Measurements from ENCODE around the gene SYNE1.
"Not testable (repeated sequence)": the region's sequence is repeated elsewhere in the genome, so short reads cannot be mapped to it uniquely, and the experiment has no call there.

Gene SYNE1

GRCh38 chr6:152490971-152491378 lies 146.2 kb downstream of the SYNE1 start:
- not testable (repeated sequence) for DNase-seq (ENCODE audit: low spot score)

- no peak for DNase-seq (ENCODE audit: low spot score)
Measured at GRCh38 chr6:152484806-152485205, 152.4 kb downstream of the SYNE1 start.

GRCh38 chr6:152482289-152482688 lies 154.9 kb downstream of the SYNE1 start:
- DNase-seq (ENCODE audit: low spot score): no peak

GRCh38 chr6:152478377-152479010 lies 158.7 kb downstream of the SYNE1 start:
- no peak for DNase-seq (ENCODE audit: low spot score)

GRCh38 chr6:152474354-152474753 lies 162.8 kb downstream of the SYNE1 start:
- no peak for DNase-seq (ENCODE audit: low spot score)

GRCh38 chr6:152472325-152472724 lies 164.8 kb downstream of the SYNE1 start:
- no peak for DNase-seq (ENCODE audit: low spot score)

GRCh38 chr6:152471456-152472265 lies 165.5 kb downstream of the SYNE1 start:
- peak; percentile 11 for DNase-seq (ENCODE audit: low spot score)

- DNase-seq (ENCODE audit: low spot score): no peak
Measured at GRCh38 chr6:152463164-152463563, 174.0 kb downstream of the SYNE1 start.

- no peak for DNase-seq (ENCODE audit: low spot score)
Measured at GRCh38 chr6:152462716-152463115, 174.4 kb downstream of the SYNE1 start.

GRCh38 chr6:152461556-152461955 lies 175.6 kb downstream of the SYNE1 start:
- no peak for DNase-seq (ENCODE audit: low spot score)

- DNase-seq (ENCODE audit: low spot score): peak; percentile 6
Measured at GRCh38 chr6:152458648-152459644, 178.2 kb downstream of the SYNE1 start.

GRCh38 chr6:152457949-152458624 lies 179.1 kb downstream of the SYNE1 start:
- no peak for DNase-seq (ENCODE audit: low spot score)

GRCh38 chr6:152454003-152454402 lies 183.2 kb downstream of the SYNE1 start:
- no peak for DNase-seq (ENCODE audit: low spot score)

GRCh38 chr6:152453421-152453820 lies 183.7 kb downstream of the SYNE1 start:
- DNase-seq (ENCODE audit: low spot score): no peak

- no peak for DNase-seq (ENCODE audit: low spot score)
Measured at GRCh38 chr6:152452639-152453038, 184.5 kb downstream of the SYNE1 start.

GRCh38 chr6:152450519-152450918 lies 186.6 kb downstream of the SYNE1 start:
- no peak for DNase-seq (ENCODE audit: low spot score)

- no peak for DNase-seq (ENCODE audit: low spot score)
Measured at GRCh38 chr6:152441902-152442301, 195.3 kb downstream of the SYNE1 start.

- no peak for DNase-seq (ENCODE audit: low spot score)
Measured at GRCh38 chr6:152435816-152436215, 201.3 kb downstream of the SYNE1 start.

- no peak for DNase-seq (ENCODE audit: low spot score)
Measured at GRCh38 chr6:152432758-152433157, 204.4 kb downstream of the SYNE1 start.

GRCh38 chr6:152428126-152428525 lies 209.0 kb downstream of the SYNE1 start:
- DNase-seq (ENCODE audit: low spot score): peak; percentile 20

GRCh38 chr6:152426276-152426675 lies 210.9 kb downstream of the SYNE1 start:
- no peak for DNase-seq (ENCODE audit: low spot score)
